Activated CD4-positive, CD25-positive, alpha-beta regulatory T cell treated with anti-CD3 and anti-CD28 coated beads, Interleukin-2, amount 50 U/mL, for 72 hours (primary cell): ENCODE results near the gene UNC5C.

Experiments used
- DNase-seq: peaks from one replicate; pipeline ENCODE4 v3.0.0; 2021

Gene UNC5C

GRCh38 chr4:95548738-95549245, at the start of gene UNC5C:
UNC5C (minus strand) TSS chr4:95548973.
- DNase-seq, result no peak

- no peak for DNase-seq
Observed at GRCh38 chr4:95596676-95597075, 47.9 kb upstream of the UNC5C start.

GRCh38 chr4:95594629-95595028, 45.9 kb upstream of the UNC5C start:
- DNase-seq, result no peak

- no peak for DNase-seq
Observed at GRCh38 chr4:95594013-95594412, 45.2 kb upstream of the UNC5C start.

GRCh38 chr4:95591278-95591677, 42.5 kb upstream of the UNC5C start:
- no peak for DNase-seq

- no peak for DNase-seq
Observed at GRCh38 chr4:95590615-95591014, 41.8 kb upstream of the UNC5C start.

- no peak for DNase-seq
Observed at GRCh38 chr4:95585016-95585695, 36.4 kb upstream of the UNC5C start.

- no peak for DNase-seq
Observed at GRCh38 chr4:95580226-95580625, 31.5 kb upstream of the UNC5C start.

GRCh38 chr4:95572304-95572991, 23.7 kb upstream of the UNC5C start:
- no peak for DNase-seq

GRCh38 chr4:95571577-95571976, 22.8 kb upstream of the UNC5C start:
- no peak for DNase-seq

- DNase-seq, result no peak
Observed at GRCh38 chr4:95563638-95564337, 15.0 kb upstream of the UNC5C start.

- DNase-seq, result no peak
Observed at GRCh38 chr4:95560774-95561173, 12.0 kb upstream of the UNC5C start.

GRCh38 chr4:95556207-95556859, 7.6 kb upstream of the UNC5C start:
- no peak for DNase-seq

- DNase-seq, result no peak
Observed at GRCh38 chr4:95552942-95553550, 4.3 kb upstream of the UNC5C start.

GRCh38 chr4:95551653-95552052, 2.9 kb upstream of the UNC5C start:
- no peak for DNase-seq

GRCh38 chr4:95550115-95550987, 1.6 kb upstream of the UNC5C start:
- DNase-seq, result no peak

GRCh38 chr4:95549246-95550114, 707 bp upstream of the UNC5C start:
- DNase-seq, result no peak

GRCh38 chr4:95547715-95548471, 880 bp downstream of the UNC5C start:
- DNase-seq, result no peak

GRCh38 chr4:95546866-95547714, 1.7 kb downstream of the UNC5C start:
- DNase-seq, result no peak
